CD4-positive, alpha-beta T cell treated with Interleukin-6 at 100 ng/mL for 8 hours (primary cell): ENCODE data around the gene ZDHHC3.

Experiments used
- DNase-seq: peaks from one replicate; pipeline ENCODE4 v3.0.0-alpha.2; 2020; ENCODE audit warnings: mixed read lengths, low spot score

ZDHHC3 gene

DNA sequence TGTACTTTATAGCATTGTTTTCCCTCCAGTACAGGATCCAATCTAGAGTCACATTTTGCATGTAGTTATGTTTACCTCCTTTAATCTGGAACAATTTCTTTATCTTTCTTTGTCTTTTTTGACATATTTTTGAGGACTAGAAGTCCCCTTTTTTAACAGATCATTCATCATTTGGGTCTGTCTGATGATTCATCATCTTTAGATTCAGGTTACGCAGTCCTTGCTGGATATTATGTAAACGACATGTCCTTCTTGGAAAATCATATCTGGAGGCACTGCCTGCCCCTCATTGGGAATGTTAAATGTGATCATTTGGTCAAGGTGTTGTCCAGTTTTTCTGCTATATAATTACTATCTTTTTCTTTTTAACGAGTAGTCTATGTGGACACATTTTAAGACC, 83.3 kb downstream of the ZDHHC3 start:
- no peak for DNase-seq

DNA sequence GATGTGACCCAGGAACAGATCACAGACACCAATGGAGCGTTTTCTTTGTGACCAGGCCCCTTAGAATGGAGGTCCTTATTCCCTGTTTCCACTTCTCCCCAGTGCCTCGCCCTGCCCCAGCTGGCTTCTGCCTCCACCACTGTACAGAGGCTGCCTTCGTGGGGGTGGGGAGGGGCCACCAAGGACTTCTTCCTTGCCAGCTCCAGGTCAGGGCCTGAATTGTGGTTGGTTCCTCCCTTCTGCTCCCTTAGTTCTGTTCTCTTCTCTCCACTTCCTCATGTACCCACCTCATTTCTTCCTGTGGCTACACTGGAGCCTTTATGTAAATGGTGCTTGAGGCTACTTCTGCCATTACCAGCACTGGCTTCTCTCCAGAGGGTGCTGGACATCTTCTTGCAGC, 85.1 kb downstream of the ZDHHC3 start:
- no peak for DNase-seq

- DNase-seq = no peak
Observed at GRCh38 chr3:44890258-44890657, 85.7 kb downstream of the ZDHHC3 start.

DNA sequence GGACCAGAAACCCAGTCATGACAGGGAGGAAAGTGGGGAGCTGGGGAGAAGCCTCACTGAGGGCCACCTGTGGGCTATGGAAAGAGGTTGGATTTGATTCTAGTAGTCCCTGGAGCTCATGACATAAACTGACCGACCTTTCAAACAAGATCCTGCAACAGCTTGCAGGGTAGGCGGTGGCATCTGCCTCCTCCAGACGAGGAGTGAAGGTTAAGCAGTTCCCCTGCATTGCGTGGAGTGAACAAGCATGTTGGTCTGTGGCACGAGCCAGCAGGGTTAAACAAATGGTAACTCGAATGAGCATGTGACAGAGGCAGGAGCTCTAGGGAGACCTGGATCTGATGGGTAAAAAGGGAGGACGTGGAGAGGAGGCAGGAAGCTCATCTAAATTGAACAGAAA, 88.9 kb downstream of the ZDHHC3 start:
- no peak for DNase-seq

- DNase-seq = no peak
Observed at GRCh38 chr3:44886561-44886960, 89.4 kb downstream of the ZDHHC3 start.

- DNase-seq = no peak
Observed at GRCh38 chr3:44885618-44886017, 90.4 kb downstream of the ZDHHC3 start.

GRCh38 chr3:44883999-44884431, 92.0 kb downstream of the ZDHHC3 start:
- no peak for DNase-seq

- no peak for DNase-seq
Observed at GRCh38 chr3:44883213-44883955, 92.6 kb downstream of the ZDHHC3 start.

- DNase-seq = no peak
Observed at GRCh38 chr3:44880284-44880683, 95.7 kb downstream of the ZDHHC3 start.

- DNase-seq = no peak
Observed at GRCh38 chr3:44877333-44877732, 98.6 kb downstream of the ZDHHC3 start.

- DNase-seq = no peak
Observed at GRCh38 chr3:44875596-44875995, 100.4 kb downstream of the ZDHHC3 start.
